Stimulated activated CD4-positive, alpha-beta T cell treated with anti-CD3 and anti-CD28 coated beads, Interleukin-4, amount 100 ng/mL, for 1 hour (primary cell): ENCODE measurements around the gene TIAM2.
"Not testable (repeated sequence)": the region's sequence is repeated elsewhere in the genome, so short reads cannot be mapped to it uniquely, and the experiment has no call there.

Source experiments
- DNase-seq: peaks from one replicate; pipeline ENCODE4 v3.0.0-alpha.2; 2020

The TIAM2 gene

DNA sequence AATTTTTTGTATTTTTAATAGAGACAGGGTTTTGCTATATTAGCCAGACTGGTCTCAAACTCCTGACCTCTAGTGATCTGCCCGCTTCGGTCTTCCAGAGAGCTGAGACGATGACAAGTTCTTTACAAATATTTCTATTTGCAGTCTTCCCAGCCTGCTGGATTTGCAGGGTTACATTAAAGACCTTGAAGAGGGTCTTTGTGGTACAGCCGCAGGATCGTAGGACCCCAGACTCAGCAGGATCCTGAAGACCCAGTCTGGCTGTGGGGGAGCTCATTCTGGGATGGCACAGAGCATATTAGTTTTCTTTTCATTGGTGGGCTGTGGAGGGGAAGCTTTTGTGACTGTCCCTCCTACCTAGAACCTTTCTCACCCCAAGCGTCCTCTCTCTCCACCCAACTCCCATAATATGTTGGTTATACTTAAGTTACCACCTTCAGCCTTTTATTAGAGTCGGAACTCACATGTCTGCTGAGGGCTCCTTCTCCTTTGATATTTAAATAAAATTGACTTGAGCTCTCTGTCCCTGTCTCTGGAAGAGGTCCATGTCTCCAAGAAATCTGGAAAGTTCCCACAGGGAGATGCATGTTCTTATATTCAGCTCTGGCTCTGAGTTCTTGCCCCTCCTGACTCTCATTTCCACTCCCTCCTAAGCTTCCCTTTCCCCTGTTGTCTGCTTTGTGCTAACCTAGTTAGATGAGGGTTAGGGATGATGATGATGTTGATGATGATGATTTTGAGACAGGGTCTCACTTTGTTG, 72.0 kb downstream of the TIAM2 start:
- no peak for DNase-seq

DNA sequence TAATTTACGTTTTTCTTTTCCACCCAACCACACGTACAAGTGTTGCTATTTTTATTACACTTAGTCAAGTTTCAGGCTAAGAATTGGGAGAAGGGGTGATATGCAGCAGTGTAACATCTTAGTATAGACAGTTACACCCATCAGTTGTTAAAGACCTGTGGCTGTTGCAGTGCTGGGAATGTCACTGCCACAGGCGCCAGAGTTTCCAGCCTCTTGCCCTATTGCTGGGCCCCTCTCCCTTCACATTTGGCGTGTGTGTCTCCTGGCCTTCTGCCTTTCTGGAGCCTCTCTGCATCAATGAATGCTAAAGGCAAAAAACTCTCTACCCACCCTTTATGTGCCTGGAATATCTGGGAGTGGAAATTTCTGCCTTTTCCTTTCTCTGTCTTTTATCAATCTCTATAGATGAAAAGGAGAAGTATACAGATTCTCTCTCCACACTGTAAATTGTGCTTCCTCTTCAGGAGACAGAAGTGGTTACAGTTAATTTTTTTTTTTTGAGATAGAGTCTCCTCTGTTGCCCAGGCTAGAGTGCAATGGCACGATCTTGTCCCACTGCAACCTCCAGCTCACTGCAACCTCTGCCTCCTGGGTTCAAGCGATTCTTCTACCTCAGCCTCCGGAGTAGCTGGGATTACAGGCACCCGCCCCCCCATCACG, 73.0 kb downstream of the TIAM2 start:
- DNase-seq = no peak

GRCh38 chr6:155069543-155069942, 74.4 kb downstream of the TIAM2 start:
- no peak for DNase-seq

DNA sequence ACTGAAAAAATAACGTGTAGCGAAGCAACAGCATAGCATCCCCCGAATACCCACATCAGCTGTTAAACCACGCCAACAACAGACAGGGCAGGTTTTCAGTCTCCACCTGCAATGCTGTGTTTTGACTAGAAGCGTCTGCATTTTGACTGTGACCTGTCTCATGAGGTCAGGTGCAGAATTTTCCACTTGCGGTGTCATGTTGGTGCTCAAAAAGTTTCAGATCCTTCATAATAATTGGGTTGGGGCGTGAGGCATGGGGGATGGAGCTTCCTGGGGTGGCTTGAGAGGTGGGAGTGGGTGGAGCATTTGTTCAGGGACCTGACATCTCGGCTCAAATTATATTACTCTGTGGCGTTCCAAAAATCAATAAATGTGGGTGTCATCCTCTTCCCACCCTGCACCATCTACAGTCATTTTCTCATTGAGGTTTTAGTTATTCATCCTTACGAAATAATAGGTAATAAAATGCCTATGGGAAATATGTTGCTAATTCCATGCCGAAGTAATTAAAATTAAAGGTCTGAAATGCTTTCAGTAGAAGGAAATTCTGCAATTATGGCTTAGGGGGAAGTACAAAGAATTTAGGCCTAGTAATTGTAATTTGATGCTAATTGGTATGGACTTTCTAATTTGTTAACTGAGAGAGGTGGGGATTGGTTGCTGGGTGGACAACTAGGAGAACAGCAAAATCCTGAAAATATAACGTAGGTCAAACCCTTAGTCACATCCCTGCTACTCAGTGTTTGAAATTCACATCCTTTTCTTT, 81.0 kb downstream of the TIAM2 start:
- DNase-seq = no peak

DNA sequence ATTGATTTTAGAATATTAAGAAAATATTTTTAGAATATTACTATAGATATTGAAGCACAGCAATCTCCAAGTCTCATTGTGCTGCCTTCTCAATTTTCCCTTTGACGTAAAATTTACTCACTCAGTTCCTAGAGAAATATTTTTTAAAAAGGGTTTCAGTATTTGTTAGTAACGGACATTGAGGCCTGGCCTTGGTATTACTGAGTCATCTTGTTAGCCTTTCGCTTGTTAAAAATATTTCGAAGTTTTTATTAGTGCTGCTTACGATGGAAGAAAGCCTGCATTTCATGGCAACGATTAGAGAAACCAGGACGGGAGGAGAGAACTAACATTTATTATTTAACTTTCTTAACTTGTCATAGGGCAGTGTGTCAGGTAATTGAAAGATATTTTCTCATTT, 82.2 kb downstream of the TIAM2 start:
- no peak for DNase-seq

DNA sequence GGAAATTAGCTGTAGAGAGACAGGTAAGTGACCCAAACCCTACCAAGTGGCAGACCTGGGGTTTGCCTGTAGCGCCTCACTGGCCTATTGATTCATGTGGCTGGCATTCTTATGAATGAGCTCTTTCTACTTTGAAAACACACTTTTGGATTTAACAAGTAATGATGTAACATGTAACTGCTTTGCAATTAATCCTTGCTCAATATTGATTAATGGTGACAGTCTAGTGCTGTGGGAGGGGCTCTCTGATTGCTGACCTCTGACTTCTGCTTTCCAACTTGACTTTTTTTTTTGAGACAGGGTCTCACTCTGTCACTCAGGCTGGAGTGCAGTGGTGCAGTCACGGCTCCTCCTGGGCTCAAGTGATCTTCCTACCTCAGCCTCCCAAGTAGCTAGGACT, 82.7 kb downstream of the TIAM2 start:
- no peak for DNase-seq

- no peak for DNase-seq
These were observed 83.2 kb downstream of the TIAM2 start for GRCh38 chr6:155078331-155078745.

- DNase-seq = no peak
These were observed 84.9 kb downstream of the TIAM2 start for GRCh38 chr6:155079985-155080452.

- no peak for DNase-seq
These were observed 86.0 kb downstream of the TIAM2 start for GRCh38 chr6:155080881-155081845.

DNA sequence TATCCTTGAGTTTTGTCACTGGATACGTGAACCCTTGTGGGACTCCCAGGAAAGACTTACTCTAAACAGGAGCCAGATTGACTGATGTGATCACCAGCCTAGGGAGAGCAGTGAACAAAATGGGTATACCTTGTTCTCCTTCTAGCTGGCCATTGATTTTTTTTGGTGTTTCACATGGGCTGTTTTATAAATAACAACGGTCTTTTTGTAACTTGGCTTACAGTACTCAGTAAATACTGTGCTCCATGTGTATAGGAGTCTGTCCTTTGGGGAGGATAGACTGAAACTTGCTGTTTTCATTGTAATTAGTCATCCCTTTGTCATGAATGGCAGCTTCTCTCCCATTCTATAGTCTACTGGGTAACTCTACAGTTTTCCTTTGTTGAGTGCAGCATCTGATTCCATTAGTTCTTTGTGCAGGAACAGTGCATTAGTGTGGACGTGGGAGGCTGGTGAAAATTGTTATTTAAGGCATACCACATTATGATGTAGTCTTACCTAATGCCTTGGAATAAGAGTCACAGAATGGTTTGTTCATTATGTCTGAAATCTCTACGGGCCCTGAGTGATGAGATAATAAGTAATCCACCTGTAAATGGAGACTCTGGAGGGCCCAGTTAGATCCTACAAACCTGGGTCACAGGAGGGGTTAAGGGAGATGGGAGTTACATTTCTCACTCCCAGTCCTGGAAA, 89.5 kb downstream of the TIAM2 start:
- DNase-seq = no peak

GRCh38 chr6:155085582-155086257, 90.6 kb downstream of the TIAM2 start:
- DNase-seq = no peak

- no peak for DNase-seq
These were observed 93.7 kb downstream of the TIAM2 start for GRCh38 chr6:155088856-155089255.

GRCh38 chr6:155089746-155090145, 94.6 kb downstream of the TIAM2 start:
- no peak for DNase-seq

DNA sequence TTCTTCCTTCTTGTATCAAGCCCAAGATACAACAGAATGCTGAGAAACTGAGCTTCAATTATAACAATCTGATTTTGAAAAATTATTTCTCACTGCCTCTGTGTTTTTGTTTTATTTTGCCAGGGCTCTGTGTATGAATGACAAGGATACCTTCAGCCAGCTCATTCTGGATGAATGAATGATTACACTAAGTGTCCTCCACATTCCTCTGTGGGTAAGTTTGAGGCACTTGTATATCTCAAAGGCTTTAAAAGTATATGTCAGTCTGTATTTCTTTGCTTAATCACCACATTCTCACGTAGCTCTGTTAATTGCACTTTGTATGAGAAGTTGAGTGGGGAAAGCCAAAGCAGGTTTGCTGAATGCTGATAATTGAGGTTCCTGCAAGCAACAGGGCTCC, 95.1 kb downstream of the TIAM2 start:
- DNase-seq = no peak

GRCh38 chr6:155091756-155092155, 96.6 kb downstream of the TIAM2 start:
- no peak for DNase-seq

DNA sequence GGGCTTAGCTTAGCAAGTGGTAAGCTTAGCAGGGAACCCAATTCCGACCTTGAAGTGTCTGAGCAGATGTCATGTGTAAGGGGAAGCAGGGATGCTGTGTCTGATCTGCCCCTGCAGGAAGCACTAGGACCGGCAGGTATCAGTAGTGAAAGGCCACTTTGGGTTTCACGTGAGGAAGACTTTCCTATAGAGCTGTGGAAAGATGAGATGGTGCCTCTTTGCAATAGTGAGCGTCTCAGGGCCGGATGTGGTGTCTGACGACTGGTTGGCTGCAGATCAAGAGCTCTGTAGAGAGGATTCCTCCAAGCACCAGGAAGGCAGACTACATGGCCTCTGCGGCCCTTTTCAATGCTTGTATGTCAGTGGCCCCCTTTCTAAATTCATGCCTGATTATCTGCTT, 98.3 kb downstream of the TIAM2 start:
- DNase-seq = no peak

DNA sequence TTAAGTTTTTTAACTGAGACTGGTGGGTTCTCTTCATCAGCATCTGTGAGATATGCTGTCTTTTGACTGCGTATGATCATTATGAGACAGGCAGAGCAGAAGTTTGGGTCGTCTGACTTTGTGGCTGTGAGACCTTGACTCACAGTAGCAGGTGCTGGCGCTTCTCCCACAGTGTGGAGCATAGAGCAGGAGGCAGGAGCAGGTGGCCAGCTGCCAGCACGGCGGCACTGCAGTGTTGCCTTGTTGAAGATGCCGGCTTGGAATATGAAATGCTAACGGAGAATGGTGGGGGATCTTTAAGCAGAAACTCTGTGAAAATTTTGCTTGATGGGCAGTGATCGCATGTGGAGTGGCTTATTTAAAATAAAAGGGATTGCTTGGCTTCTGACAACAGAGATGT, 105.0 kb downstream of the TIAM2 start:
- no peak for DNase-seq

GRCh38 chr6:155100591-155100990, 105.5 kb downstream of the TIAM2 start:
- DNase-seq = no peak

DNA sequence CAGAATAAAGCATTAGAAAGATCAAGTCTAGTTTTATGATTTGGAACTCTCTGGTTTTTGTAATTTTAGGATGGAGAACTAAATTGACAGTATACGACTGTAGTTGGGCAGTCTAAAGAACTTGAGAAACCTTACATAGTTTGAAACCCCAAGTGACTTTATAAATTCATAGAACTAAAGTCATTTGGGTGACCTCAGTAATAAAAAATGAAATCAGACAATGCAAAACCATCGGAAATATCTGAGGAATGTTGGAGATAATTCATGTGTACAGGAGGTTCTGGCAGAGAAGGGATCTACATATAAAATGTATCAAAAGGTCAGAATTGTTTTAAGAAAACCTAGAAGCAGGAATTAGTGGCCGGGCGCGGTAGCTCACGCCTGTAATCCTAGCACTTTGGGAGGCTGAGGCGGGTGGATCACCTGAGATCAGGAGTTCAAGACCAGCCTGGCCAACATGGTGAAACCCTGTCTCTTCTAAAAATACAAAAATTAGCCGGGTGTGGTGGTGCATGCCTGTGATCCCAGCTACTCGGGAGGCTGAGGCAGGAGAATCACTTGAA, 108.0 kb downstream of the TIAM2 start:
- DNase-seq = not testable (repeated sequence)

- peak; percentile 26 for DNase-seq
These were observed 108.8 kb downstream of the TIAM2 start for GRCh38 chr6:155103816-155104366.
